HG03521 (cell line): Measurements from ENCODE around the gene ZNF12.

Experiments used
- ATAC-seq: cut with Tn5 transposase; IDR thresholded peaks from one replicate; pipeline ENCODE4 v1.9.1; 2021; ENCODE audit warnings: mild to moderate bottlenecking, moderate library complexity; ENCODE audit not compliant: unreplicated experiment

Gene ZNF12

DNA sequence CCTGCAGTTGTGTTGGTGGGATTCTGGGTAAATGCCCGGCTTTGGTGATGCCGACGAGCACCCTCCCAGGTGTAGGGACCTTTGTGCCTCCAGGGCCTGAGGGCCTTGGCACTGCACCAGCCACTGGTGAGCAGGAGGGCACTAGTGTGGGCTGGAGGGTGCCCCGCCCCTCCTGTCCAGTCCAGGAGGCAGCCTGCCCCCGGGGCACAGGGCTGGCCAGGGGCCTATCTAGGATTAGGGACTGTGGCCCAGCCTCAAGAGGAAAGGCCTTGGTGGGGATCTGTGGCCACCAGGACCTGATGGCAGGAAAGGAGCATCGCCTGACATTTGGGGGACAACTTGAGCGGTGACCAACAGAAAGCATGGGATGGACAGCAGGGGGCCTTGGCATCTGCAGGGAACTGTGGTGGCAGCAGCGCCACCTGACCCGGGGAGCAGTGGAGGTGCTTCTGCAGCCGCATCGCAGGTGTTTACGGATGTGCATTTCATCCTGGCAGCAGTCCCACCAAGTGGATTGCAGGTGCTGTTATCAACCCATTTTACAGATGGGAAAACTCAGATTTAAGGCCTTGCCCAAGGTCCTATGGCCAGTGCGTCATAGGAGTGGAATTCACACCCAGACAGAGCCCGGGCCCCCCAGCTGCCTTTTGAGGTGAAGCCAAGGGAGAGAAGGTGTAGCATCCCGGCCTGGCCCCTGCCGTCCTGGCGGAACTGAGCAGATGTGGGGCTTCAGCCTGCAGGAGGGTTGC lies 58.5 kb downstream of the ZNF12 start:
- ATAC-seq = no peak

DNA sequence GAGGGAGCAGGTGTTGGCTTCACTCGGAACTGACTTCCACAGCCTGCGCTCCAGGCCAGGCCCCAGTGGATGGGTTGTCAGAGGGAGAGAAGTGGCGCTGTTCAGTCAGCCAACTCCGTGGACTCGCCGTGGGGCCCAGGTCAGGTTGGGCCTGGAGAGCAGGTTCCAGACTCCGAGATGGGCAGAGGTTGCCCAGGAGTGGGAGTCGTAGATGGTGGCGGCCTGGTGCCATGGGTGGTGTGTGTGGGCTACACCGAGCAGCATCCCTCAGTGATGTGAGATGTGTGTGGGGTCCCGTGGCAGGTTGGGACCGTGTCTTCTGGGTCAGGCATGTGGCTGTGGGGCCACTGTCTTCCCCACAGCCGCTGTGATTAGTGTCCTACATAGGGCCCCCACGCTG lies 59.2 kb downstream of the ZNF12 start:
- ATAC-seq = no peak

DNA sequence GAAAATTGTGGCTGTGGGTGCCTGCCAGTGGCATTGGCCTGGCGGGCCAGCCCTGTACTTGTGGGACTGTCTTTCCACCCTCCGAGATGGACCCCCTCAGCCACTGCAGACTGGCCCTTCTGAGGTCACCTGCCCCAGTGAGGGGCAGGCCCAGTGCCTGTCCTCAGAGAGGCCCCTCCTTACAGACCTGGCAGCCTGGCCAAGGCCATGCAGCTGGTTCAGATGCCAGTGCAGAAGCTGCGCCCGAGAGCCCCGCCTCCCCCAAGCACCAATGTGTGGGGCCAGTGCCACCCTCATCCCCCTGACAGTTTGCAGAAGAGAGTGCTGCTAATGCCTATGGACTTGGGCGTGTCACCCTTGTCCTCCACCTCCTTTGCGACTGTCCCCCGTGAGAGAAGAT lies 59.7 kb downstream of the ZNF12 start:
- no peak for ATAC-seq

DNA sequence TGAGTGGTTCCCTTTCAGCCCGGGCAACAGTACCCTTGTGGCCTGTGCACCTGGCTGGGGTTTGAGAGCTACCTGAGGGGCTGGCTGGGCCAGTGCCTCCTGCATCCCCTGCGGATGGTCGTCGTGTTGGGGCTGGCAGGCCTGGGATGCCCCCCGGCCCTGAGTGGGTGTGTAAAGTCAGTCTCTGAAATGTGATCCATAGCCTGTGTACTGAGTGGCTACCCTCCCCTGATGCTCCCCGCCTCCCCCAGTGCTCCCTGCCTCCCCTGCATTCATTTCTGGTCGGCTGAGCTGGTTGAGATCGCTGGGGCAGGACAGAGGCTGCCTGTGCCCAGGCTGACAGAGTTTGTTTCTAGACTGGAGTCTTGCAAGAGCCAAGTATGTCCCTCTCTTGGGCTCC lies 60.3 kb downstream of the ZNF12 start:
- ATAC-seq = no peak

DNA sequence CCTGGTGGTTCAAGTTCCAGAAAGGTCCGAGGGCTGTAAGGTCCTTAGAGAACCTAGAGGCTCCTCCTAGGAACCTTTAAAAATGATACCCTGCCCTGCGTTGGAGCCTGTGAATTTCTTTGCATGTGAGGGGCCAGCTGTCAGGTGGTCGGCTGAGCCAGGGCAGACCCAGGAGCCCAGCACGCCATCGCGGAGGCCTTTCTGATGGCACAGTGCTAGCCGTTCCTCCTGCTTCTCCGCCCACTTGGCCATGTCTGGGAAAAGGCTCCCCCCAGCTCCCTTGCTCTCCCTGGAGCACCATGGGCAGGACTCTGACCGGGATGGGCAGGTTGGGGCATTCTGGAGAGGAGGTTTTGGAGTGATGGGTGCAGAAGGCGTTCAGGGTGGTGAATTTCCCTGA lies 62.0 kb downstream of the ZNF12 start:
- ATAC-seq = no peak

DNA sequence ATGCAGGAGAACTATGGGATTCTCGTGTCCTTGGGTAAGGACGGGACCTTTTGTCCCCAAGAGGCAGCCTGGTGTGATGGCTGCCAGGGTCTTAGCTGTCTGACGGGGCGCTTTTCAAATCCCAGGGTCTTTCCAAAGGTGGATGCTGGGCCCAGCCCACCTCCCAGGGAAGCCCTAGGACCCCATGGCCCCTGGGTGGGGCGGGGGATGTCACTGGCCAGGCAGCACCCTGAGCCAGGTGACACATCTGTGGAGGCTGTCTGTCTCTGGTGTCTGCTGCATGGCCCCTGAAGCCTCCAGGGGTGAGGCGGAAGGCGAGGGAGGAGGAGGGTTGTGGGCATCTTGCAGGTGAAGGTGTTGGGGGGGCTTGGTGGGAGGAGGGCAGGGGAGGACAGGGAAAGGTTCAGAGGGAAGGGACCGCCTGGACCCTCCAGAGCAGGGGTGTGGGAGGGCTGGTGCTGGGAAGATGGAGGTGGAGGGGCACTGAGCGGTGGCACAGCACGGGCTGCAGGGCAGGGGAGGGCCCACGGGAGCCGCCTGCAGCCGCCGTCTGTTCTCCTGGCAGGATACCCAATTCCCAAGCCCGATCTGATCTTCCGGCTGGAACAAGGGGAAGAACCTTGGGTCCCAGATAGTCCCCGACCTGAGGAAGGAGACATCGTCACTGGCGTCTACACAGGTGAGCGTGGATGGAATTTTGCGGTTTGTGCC lies 62.7 kb downstream of the ZNF12 start:
- ATAC-seq = no peak

DNA sequence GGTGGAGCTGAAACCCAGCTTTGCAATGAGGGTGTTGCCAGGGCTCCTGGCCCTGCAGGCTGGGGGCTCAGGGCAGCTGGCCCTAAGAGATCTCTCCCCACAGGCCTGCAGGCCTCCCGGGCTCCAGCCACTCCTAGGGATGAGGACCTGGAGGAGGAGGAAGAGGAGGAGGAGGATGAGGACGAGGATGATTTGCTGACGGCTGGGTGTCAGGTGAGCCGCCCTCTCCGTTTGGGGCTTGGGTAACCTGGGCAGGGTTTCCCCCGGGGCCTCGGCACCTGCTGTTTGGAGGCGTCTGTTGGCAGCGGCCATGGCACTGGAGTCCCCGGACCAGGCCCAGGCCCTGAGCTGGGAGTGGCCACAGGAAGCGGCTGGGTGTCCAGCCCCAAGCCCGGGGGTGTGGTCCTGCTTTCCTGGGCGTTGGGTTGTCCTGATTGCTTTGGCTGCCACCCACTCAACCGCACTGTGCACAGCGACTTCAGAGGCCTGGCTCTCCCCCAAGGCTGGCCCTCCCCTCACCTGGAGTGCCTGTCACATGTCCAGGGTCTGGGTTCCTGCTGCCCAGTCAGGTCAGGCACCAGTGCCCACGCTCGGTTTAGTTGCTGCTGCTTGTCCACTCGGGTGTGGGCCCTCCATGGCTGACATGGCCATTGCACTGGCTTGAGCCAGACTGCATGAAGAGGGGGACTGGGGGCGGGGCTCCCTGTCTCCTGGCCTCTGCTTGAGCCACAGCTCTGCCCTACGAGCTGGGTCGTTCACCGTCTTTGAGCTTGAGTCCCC lies 63.7 kb downstream of the ZNF12 start:
- no peak for ATAC-seq

DNA sequence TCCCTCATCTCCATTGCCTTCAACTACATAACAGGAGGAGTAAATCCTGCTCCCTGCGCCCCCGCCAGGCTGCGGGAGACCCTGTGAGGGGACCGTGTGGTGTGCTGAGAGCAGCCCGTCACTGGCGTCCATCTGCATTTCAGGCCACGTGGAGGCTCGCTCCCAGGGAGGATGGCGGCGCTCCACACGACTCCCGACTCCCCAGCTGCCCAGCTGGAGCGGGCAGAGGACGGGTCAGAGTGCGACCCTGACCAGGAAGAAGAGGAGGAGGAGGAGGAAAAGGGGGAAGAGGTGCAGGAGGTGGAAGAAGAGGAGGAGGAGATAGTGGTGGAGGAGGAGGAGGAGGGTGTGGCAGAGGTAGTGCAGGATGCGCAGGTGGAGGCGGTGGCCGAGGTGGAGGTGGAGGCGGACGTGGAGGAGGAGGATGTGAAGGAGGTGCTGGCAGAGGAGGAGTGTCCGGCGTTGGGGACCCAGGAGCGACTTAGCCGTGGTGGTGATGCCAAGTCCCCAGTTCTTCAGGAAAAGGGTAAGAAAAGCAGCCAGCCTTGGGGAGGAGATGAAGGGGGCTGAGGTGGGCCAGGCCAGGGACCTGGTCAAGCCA lies 64.4 kb downstream of the ZNF12 start:
- no peak for ATAC-seq

DNA sequence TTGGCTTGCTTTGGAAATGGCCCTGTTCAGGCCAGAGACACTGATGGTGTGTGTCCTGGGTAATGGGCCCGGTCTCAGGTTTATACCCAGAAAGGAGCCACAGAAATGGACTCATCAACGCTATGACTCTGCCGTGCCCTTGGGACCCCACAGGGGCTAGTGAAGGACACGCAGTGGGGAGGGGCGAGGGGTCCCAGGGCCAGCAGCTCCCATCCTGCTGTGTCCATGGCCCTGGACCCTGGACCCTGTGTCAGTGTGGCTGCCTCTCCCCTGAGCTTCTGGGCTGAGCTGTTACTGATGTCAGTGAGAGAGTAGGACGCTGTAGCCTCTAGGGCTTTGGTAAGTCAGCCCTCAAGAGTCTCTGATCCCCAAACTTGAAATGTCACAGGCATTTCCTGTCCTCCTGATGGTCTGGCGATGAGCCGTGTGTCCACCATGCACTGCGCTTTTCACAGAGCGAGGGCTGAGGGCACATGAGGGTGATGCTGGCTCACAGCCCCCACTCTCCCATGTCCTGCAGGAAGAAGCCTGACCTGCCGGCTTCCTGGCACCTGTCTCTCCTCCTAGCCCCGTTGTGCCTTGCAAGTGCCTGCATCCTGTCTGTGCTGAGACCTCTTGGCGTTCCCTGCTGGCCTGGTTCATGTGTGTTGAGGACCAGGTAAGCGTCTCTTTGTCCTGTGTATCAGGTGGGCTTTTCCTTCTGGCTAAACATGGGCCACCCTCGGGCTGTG lies 65.3 kb downstream of the ZNF12 start:
- ATAC-seq = no peak

DNA sequence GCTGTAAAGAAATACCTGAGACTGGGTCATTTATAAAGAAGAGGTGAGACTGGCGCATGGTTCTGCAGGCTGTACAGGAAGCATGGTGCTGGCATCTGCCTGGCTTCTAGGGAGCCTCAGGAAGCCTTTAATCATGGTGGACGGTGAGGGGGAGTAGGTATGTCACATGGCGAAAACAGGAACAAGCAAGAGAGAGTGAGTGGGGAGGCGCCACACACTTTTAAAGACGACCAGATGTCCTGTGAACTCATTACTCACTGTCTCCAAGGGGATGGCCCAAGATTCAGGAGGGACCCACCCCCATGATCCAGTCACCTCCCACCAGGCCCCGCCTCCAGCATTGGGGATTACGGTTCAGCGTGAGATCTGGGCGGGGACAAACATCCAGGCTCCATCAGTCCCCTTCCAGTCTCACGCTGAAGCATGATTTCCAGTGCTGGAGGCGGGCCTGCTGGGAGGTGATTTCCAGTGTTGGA lies 66.5 kb downstream of the ZNF12 start:
- ATAC-seq = no peak

DNA sequence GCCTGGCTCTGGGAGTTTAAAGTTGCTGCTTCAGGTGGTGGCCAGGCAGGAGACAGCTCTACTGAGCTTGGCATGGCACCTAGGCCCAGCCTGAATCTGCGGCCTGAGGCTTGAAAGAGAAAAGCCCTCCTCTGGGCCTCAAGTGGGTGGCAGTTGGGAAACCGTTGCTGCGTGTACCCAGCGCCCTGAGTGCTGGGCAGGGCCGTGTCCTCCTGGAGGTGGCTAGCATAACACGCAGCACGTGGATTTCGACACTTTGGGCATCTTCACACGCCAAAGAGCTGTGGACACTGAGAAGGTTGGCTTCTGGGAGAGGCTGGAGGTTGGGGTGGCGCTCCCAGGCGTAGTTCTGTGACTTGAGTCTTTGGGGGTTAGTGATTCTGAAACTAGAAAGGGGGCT lies 67.1 kb downstream of the ZNF12 start:
- ATAC-seq = no peak

DNA sequence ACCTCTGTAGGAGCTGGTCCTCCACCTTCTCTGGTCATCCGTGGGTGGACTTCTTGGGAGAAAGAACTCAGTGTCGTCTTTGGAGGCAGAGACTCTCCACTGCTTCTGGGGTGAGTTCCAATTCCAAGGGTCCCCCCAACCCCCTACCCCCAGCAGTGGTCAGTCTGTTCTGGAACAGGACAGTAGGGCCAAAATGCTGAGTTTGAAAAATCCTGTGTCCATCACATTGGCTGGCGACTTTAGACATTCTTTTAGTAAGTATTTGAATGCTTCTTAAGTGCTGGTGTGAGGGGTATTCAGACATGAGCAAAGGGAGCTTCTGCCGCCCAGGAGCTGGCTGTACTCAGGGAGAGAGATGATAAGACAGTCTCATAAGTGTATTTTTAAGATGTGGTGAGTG lies 67.7 kb downstream of the ZNF12 start:
- ATAC-seq = no peak
